Mesothelial cell of epicardium (in vitro differentiated cells): ENCODE measurements around the gene RASSF7. TPM values are rescaled to one million over a fixed set of nuclear protein-coding genes. Genes with fewer than 3 reads are reported as not detected.

Experiments used
- DNase-seq, 2 experiments: peaks; one replicate each; pipeline ENCODE4 v3.0.0; 2021; ENCODE audit warnings: low spot score in 2 of 2; ENCODE audit not compliant: unreplicated experiment in 2 of 2
- H3K27ac Mint-ChIP-seq: 2 replicates; pipeline ENCODE4 v1.8.0; 2021; ENCODE audit warnings: mixed read lengths
- H3K27me3 Mint-ChIP-seq: 2 replicates; pipeline ENCODE4 v1.8.0; 2021; ENCODE audit warnings: low read depth, mixed read lengths
- H3K36me3 Mint-ChIP-seq: 2 replicates; pipeline ENCODE4 v1.8.0; 2021; ENCODE audit warnings: mixed read lengths
- H3K4me1 Mint-ChIP-seq: 2 replicates; pipeline ENCODE4 v1.8.0; 2021; ENCODE audit warnings: mixed read lengths
- H3K4me3 Mint-ChIP-seq: 2 replicates; pipeline ENCODE4 v1.8.0; 2021; ENCODE audit warnings: mild to moderate bottlenecking, moderate library complexity, mixed read lengths
- H3K9me3 Mint-ChIP-seq: 2 replicates; pipeline ENCODE4 v1.8.0; 2021; ENCODE audit warnings: mixed read lengths
- total RNA-seq: library from RNA; stranded (reverse); gene quantifications from 3 replicates; pipeline ENCODE4 v1.2.1, GENCODE V29; 2021
- TF ChIP-seq, protein P1 (sequence below): fragments of 200-600 bp; sonication (generic); IDR thresholded peaks from one replicate; pipeline ENCODE4 v1.5.0; 2021; ENCODE audit warnings: antibody characterized with exemption; ENCODE audit not compliant: unreplicated experiment

Gene RASSF7
- total RNA-seq, 1 donor from 2014 or later, result 32.3 TPM

DNA sequence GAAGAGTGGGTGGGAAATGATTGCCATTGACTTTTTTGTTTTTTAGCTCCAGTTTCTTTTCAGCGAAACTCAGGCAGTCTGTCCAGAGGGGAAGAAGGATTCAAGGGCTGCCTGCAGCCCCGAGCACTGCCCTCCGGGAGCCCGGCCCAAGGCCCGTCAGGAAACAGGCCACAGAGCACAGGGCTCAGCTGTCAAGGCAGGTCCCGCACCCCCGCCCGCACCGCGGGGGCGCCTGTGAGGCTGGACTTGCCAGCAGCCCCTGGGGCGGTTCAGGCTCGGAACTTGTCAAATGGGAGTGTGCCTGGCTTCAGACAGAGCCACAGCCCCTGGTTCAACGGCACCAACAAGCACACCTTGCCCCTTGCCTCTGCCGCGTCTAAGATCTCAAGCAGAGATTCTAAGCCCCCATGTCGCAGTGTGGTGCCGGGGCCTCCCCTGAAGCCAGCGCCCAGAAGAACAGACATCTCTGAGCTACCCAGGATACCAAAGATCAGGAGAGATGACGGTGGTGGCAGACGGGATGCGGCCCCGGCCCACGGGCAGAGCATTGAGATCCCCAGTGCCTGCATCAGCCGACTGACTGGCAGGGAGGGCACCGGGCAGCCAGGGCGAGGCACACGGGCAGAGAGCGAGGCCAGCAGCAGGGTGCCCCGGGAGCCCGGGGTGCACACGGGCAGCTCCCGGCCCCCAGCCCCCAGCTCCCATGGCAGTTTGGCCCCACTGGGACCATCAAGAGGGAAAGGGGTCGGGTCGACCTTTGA is 46.4 kb downstream of the RASSF7 start:
- DNase-seq, result no peak
- Mint-ChIP-seq H3K27me3 (no peaks in the 10 kb centered on the region), H3K4me3 (no peak overlapping the region), H3K36me3 (peaks cover 26% of the 10 kb centered on the region), H3K27ac (peak overlapping the region; percentile 59), H3K4me1 (peaks cover 5% of the 10 kb centered on the region), H3K9me3 (no peaks in the 10 kb centered on the region)
- TF ChIP-seq, protein P1, sequence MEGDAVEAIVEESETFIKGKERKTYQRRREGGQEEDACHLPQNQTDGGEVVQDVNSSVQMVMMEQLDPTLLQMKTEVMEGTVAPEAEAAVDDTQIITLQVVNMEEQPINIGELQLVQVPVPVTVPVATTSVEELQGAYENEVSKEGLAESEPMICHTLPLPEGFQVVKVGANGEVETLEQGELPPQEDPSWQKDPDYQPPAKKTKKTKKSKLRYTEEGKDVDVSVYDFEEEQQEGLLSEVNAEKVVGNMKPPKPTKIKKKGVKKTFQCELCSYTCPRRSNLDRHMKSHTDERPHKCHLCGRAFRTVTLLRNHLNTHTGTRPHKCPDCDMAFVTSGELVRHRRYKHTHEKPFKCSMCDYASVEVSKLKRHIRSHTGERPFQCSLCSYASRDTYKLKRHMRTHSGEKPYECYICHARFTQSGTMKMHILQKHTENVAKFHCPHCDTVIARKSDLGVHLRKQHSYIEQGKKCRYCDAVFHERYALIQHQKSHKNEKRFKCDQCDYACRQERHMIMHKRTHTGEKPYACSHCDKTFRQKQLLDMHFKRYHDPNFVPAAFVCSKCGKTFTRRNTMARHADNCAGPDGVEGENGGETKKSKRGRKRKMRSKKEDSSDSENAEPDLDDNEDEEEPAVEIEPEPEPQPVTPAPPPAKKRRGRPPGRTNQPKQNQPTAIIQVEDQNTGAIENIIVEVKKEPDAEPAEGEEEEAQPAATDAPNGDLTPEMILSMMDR, result no peak

DNA sequence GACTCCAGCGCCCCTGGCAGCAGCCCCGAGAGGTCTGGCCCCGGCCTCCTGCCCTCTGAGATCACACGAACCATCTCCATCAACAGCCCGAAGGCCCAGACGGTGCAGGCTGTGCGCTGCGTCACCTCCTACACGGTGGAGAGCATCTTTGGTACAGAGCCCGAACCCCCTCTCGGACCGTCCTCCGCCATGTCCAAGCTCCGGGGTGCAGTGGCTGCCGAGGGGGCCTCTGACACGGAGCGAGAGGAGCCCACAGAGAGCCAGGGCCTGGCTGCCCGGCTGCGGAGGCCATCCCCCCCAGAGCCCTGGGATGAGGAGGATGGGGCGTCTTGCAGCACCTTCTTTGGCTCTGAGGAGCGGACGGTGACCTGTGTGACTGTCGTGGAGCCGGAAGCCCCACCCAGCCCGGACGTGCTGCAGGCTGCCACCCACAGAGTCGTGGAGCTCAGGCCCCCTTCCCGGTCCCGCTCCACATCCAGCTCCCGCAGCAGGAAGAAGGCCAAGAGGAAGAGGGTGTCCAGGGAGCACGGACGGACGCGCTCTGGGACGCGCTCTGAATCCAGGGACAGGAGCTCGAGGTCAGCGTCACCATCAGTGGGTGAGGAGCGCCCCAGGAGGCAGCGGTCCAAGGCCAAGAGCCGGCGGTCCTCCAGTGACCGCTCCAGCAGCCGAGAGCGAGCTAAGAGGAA is 47.3 kb downstream of the RASSF7 start:
- H3K9me3 Mint-ChIP-seq, result no peaks in the 10 kb centered on the region
- no peak overlapping the region for H3K27ac Mint-ChIP-seq
- no peaks in the 10 kb centered on the region for H3K27me3 Mint-ChIP-seq
- TF ChIP-seq, protein P1, result no peak
- H3K4me3 Mint-ChIP-seq, result no peak overlapping the region
- DNase-seq, result no peak
- peaks cover 5% of the 10 kb centered on the region for H3K4me1 Mint-ChIP-seq
- H3K36me3 Mint-ChIP-seq, result peaks cover 29% of the 10 kb centered on the region

DNA sequence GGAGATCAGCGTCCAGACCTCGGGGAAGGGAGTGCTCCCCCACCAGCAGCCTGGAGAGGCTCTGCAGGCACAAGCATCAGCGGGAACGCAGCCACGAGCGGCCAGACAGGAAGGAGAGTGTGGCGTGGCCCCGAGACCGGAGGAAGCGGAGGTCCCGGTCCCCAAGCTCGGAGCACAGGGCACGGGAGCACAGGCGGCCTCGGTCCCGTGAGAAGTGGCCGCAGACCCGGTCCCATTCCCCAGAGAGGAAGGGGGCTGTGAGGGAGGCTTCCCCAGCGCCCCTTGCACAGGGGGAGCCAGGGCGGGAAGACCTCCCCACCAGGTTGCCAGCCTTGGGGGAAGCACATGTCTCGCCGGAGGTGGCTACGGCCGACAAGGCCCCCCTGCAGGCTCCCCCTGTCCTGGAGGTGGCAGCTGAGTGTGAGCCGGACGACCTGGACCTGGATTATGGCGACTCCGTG is 48.1 kb downstream of the RASSF7 start:
- Mint-ChIP-seq H3K4me3 (no peak overlapping the region), H3K9me3 (no peaks in the 10 kb centered on the region), H3K36me3 (peaks cover 29% of the 10 kb centered on the region), H3K4me1 (peaks cover 5% of the 10 kb centered on the region), H3K27ac (no peak overlapping the region), H3K27me3 (no peaks in the 10 kb centered on the region)
- DNase-seq, result no peak
- TF ChIP-seq, protein P1, result no peak

DNA sequence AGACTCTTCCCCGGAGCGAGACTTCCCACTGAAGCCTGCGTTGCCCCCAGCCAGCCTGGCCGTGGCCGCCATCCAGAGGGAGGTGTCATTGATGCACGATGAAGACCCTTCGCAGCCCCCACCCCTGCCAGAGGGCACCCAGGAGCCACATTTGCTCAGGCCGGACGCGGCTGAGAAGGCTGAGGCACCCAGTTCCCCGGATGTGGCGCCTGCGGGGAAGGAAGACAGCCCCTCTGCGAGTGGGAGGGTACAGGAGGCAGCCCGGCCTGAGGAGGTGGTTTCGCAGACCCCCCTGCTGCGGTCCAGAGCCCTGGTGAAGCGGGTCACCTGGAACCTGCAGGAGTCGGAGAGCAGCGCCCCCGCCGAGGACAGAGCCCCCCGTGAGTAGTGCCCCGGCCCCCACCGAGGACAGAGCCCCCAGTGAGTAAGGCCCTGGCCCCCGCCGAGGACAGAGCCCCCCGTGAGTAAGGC is 48.6 kb downstream of the RASSF7 start:
- Mint-ChIP-seq H3K4me1 (peaks cover 8% of the 10 kb centered on the region), H3K36me3 (peaks cover 23% of the 10 kb centered on the region), H3K4me3 (no peak overlapping the region), H3K9me3 (no peaks in the 10 kb centered on the region), H3K27me3 (no peaks in the 10 kb centered on the region), H3K27ac (no peak overlapping the region)
- no peak for DNase-seq
- TF ChIP-seq, protein P1, result no peak

DNA sequence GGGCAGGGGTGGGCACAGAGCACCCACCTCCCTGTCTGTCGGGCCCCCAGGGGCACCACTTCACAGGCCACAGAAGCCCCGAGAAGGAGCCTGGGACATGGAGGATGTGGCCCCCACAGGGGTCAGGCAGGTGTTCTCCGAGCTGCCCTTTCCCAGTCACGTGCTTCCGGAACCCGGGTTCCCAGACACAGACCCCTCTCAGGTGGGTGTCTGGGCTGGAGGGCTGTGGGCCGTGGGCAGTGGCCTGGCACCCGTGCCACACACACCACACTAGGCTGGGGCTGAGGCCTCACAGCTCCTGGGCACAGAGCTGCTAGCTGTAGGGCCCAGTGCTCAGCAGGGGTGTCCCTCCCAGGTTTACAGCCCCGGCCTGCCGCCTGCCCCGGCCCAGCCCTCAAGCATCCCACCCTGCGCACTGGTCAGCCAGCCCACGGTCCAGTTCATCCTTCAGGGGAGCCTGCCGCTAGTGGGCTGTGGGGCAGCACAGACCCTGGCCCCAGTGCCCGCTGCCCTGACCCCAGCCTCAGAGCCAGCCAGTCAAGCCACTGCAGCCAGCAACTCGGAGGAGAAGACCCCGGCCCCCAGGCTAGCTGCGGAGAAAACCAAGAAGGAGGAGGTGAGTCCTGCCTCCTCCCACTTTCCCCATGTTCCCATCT is 49.5 kb downstream of the RASSF7 start:
- TF ChIP-seq, protein P1, result no peak

More for the DNA sequence above, 49.5 kb downstream of the RASSF7 start:
- Mint-ChIP-seq H3K27ac (no peak overlapping the region), H3K4me1 (peaks cover 12% of the 10 kb centered on the region), H3K9me3 (no peaks in the 10 kb centered on the region), H3K36me3 (peaks cover 20% of the 10 kb centered on the region), H3K4me3 (no peak overlapping the region), H3K27me3 (no peaks in the 10 kb centered on the region)
- no peak for DNase-seq
